HG03575 (cell line): ENCODE measurements around the gene RPS27A.
A peak's percentile ranks its signal among the peaks of the same experiment; 100 is the strongest.
"Not testable (repeated sequence)": the region's sequence is repeated elsewhere in the genome, so short reads cannot be mapped to it uniquely, and the experiment has no call there.

Experiments
- ATAC-seq: cut with Tn5 transposase; IDR thresholded peaks from one replicate; pipeline ENCODE4 v1.9.1; 2021; ENCODE audit not compliant: unreplicated experiment, insufficient number of reproducible peaks, low FRiP score; ENCODE audit errors: extremely low read depth

The RPS27A gene

GRCh38 chr2:55232084-55232862 is at the start of gene RPS27A, which contains the start of gene CLHC1:
RPS27A (plus strand) TSS chr2:55232688; CDS start chr2:55232825, 137 bp downstream.
CLHC1 (minus strand) TSS chr2:55232293; CDS start chr2:55222411, 9,882 bp downstream.
- peak; percentile 71 for ATAC-seq

GRCh38 chr2:55186837-55187236 is 45.7 kb upstream of the RPS27A start:
- not testable (repeated sequence) for ATAC-seq

DNA sequence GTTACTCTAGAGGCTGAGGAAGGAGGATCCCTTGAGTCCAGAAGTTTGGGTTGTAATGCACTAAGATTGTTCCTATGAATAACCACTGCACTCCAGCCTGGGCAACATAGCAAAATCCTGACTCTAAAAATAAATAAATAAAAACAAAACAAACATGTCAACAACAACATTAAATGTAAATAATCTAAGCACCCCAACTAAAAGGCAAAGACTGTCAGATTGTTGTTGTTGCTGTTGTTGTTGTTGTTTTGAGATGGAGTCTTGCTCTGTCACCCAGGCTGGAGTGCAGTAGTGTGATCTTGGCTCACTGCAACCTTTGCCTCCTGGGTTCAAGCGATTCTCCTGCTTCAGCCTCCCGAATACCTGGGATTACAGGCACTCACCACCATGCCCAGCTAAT is 40.6 kb upstream of the RPS27A start:
- ATAC-seq, result not testable (repeated sequence)

DNA sequence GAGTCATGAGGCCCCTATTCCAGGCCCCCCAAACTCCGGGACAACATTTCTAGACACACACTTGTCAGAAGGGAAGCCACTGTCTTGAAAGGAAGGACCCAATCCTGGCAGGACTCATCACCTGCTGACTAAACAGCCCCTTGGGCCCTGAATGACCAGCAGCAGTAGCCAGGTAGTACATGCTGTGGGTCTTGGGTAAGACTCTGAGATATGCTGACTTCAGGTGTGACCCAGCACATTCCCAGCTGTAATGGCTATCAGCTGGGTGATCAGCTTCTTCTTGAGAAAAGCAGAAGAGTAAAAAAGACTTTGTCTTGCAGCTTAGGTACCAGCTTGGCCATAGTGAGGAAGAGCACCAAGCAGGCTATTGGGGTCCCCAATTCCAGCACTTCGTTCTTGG is 36.0 kb upstream of the RPS27A start:
- no peak for ATAC-seq

DNA sequence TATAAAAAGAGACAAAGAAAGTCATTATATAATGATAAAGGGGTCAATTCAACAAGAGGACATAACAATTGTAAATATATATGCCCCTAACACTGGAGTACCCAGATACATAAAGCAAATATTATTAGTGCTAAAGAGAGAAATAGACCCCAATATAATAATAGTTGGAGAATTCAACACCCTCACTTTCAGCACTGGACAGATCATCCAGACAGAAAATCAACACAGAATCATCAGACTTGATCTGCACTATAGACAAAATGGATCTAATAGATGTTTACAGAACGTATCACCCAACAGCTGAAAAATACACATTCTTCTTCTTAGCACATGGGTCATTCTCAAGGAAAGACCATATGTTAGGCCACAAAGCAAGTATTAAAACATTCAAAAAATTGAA is 32.1 kb upstream of the RPS27A start:
- ATAC-seq, result no peak

GRCh38 chr2:55204536-55204935 is 28.0 kb upstream of the RPS27A start:
- ATAC-seq, result no peak

GRCh38 chr2:55204950-55205349 is 27.5 kb upstream of the RPS27A start:
- no peak for ATAC-seq

GRCh38 chr2:55213822-55214221 is 18.7 kb upstream of the RPS27A start:
- no peak for ATAC-seq

DNA sequence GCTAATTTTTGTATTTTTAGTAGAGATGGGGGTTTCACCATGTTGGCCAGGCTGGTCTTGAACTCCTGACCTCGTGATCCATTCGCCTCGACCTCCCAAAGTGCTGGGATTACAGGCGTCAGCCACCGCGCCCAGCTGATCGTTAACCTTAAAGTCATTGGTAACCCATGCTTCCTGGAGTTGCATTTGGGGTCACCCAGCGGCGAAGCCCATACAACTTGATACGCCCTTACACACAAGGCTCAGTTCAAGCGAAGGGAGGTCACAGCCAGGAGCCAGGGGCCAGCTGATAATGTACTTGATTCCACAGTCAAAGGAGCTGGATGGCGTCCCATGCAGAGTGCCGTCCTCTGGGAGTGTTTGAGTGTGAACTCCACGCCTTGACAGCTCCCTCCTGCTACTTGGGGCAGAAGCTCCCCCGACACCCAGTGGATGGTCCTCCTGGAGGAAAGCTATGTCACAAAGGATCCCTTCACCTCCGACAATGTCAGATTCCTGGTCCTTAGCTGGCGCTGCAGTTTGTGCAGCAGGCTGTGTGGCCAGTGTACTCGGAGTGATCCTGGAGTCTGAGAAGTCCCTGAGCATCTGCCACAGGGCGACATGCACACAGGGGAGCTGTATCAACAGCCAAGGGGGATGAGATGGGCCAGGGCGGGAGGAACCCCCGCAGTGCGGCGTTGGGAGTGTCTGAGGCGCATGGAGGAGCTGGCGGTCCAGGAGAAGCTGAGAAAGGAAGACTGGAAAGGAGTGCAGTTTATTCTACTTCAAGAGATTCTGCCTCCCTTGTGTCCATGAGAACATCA is 8.3 kb upstream of the RPS27A start:
- ATAC-seq, result no peak

- ATAC-seq, result no peak
These were observed 7.7 kb upstream of the RPS27A start for GRCh38 chr2:55224761-55225261.

DNA sequence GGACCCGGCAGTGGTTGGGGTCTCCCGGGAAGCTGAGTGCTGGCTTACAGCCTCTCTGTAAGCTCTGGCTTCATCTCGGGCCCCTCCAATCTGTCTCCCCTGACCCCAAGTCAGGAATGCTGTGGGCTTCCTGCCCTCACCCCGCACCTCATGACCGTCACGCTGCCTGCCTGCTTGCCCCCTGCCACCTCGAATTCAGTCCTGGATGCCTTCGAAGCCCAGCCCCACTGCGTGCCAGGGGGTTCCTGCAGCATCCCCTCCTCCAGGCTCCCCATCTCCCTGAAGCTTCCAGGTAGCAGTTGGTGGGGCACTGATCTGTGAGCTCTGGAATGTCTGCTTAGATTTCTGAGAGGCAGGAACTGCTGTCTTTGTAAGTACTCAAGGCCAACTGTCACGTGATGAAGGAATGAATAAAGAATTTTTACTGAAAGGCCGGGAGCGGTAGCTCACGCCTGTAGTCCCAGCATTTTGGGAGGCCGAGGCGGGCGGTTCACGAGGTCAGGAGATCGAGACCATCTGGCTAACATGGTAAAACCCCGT is 6.9 kb upstream of the RPS27A start:
- no peak for ATAC-seq

GRCh38 chr2:55227437-55228225 is 4.9 kb upstream of the RPS27A start:
- ATAC-seq, result not testable (repeated sequence)

- ATAC-seq, result no peak
These were observed 4.3 kb upstream of the RPS27A start for GRCh38 chr2:55228226-55228563.

GRCh38 chr2:55229221-55229620 is 3.3 kb upstream of the RPS27A start:
- ATAC-seq, result no peak

DNA sequence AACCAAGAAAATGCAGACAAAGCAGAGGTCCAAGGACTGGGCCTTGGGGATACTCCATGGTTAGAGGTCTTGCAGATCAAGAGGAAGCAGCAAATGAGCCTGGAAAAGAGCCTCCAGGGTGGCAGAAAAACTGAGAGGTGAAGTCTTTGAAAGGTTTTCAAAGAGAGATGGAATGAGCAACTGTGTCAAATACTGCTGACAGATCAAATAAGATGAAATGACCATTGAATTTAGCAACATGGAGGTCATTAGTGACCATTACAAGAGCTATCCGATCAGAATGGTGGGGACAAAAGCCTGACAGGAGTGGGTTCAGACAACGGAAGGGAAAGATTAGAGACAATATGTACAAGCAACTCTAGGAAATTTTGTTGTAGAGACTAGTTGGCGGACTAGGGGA is 1.9 kb upstream of the RPS27A start:
- no peak for ATAC-seq

GRCh38 chr2:55231546-55232083 is 873 bp upstream of the RPS27A start:
- no peak for ATAC-seq

GRCh38 chr2:55232863-55233657 is 572 bp downstream of the RPS27A start:
- ATAC-seq, result no peak

GRCh38 chr2:55233658-55233940 is 1.1 kb downstream of the RPS27A start:
- ATAC-seq, result no peak
